Hepatocyte (in vitro differentiated cells): ENCODE measurements around the gene OR4D5. TPM values are rescaled to one million over a fixed set of nuclear protein-coding genes. Genes with fewer than 3 reads are reported as not detected.

Experiments used
- DNase-seq: peaks from one replicate; pipeline ENCODE4 v3.0.0-alpha.2; 2016; ENCODE audit warnings: low spot score
- H2AFZ ChIP-seq: fragments of 200-600 bp; sonication (generic); 2 replicates; pipeline ENCODE4 v1.6.0; 2016; ENCODE audit warnings: antibody characterized with exemption, mild to moderate bottlenecking
- H3K27ac ChIP-seq: fragments of 200-600 bp; sonication (generic); 2 replicates; pipeline ENCODE4 v1.5.1; 2016; ENCODE audit warnings: mild to moderate bottlenecking
- H3K27me3 ChIP-seq: fragments of 200-600 bp; sonication (generic); 2 replicates; pipeline ENCODE4 v1.6.1; 2016
- H3K36me3 ChIP-seq: fragments of 200-600 bp; sonication (generic); replicated peaks from 2 replicates; pipeline ENCODE4 v1.5.1; 2016; ENCODE audit warnings: low read depth; ENCODE audit not compliant: insufficient read depth
- H3K4me1 ChIP-seq: fragments of 200-600 bp; sonication (generic); 2 replicates; pipeline ENCODE4 v1.5.1; 2016; ENCODE audit warnings: mild to moderate bottlenecking, moderate library complexity; ENCODE audit not compliant: insufficient read depth
- H3K4me2 ChIP-seq: fragments of 200-600 bp; sonication (generic); 2 replicates; pipeline ENCODE4 v1.6.0; 2016
- H3K4me3 ChIP-seq: fragments of 200-600 bp; sonication (generic); 2 replicates; pipeline ENCODE4 v1.5.1; 2016; ENCODE audit warnings: mild to moderate bottlenecking
- H3K79me2 ChIP-seq: fragments of 200-600 bp; sonication (generic); 2 replicates; pipeline ENCODE4 v1.6.0; 2017; ENCODE audit warnings: mild to moderate bottlenecking
- H3K9me2 ChIP-seq: fragments of 200-600 bp; sonication (generic); replicated peaks from 2 replicates; pipeline ENCODE4 v1.6.0; 2017; ENCODE audit warnings: mild to moderate bottlenecking; ENCODE audit not compliant: insufficient read depth
- H3K9me3 ChIP-seq: fragments of 200-600 bp; sonication (generic); 2 replicates; pipeline ENCODE4 v1.5.1; 2016; ENCODE audit warnings: low read depth, mild to moderate bottlenecking
- H4K20me1 ChIP-seq: fragments of 200-600 bp; sonication (generic); 2 replicates; pipeline ENCODE4 v1.6.0; 2016; ENCODE audit warnings: mild to moderate bottlenecking; ENCODE audit not compliant: insufficient read depth, poor library complexity, severe bottlenecking
- CTCF ChIP-seq: fragments of 200-600 bp; sonication (generic); IDR thresholded peaks from 2 replicates; pipeline ENCODE4 v1.5.1; 2016; ENCODE audit warnings: antibody characterized with exemption, mild to moderate bottlenecking; ENCODE audit not compliant: poor library complexity
- EZH2 ChIP-seq: fragments of 200-600 bp; sonication (generic); IDR thresholded peaks from 2 replicates; pipeline ENCODE4 v1.6.1; 2016; ENCODE audit warnings: antibody characterized with exemption, mild to moderate bottlenecking, borderline replicate concordance
- EZH2phosphoT487 ChIP-seq: fragments of 200-600 bp; sonication (generic); IDR thresholded peaks from one replicate; pipeline ENCODE4 v1.6.1; 2018; ENCODE audit warnings: antibody characterized with exemption, mild to moderate bottlenecking, low read depth, moderate library complexity; ENCODE audit not compliant: unreplicated experiment, severe bottlenecking
- WGBS: methylation state at CpG from one replicate; pipeline ENCODE4 v1.1.6; 2016; ENCODE audit warnings: low lambda C conversion rate; ENCODE audit errors: missing lambda C conversion rate; 5-methylcytosine and 5-hydroxymethylcytosine counted together
- polyA plus RNA-seq: library from polyadenylated mRNA; unstranded; fragments of >200 nt; fragmentation: Nextera tagmentation; extraction: Ambion mirVana; gene quantifications from 2 replicates; pipeline ENCODE4 v1.2.1, GENCODE V29; 2016
- total RNA-seq: library from RNA; depleted of rRNA; stranded (reverse); fragments of >200 nt; gene quantifications from 2 replicates; pipeline ENCODE4 v1.2.3, GENCODE V29; 2014

The OR4D5 gene
- total and polyA plus RNA-seq, 2 experiments from 2014 or later = 0.77 TPM; not detected in 1

- Histone ChIP-seq H3K9me2 (no peaks in the 10 kb centered on the region), H4K20me1 (no peaks in the 10 kb centered on the region), H3K9me3 (no peaks in the 10 kb centered on the region), H2AFZ (no peak overlapping the region), H3K4me3 (no peak overlapping the region), H3K4me2 (no peak overlapping the region), H3K4me1 (no peaks in the 10 kb centered on the region), H3K27me3 (no peaks in the 10 kb centered on the region), H3K27ac (no peak overlapping the region), H3K36me3 (no peaks in the 10 kb centered on the region), H3K79me2 (no peaks in the 10 kb centered on the region)
- TF ChIP-seq EZH2 = no peak
- no peak for TF ChIP-seq EZH2phosphoT487
- no peak for TF ChIP-seq CTCF
- WGBS = 87% methylated on average over 2 of the region's 2 CpGs
- no peak for DNase-seq
These were observed 35.5 kb upstream of the OR4D5 start for GRCh38 chr11:123903932-123904331.

GRCh38 chr11:123904932-123905331 is 34.5 kb upstream of the OR4D5 start:
- Histone ChIP-seq H3K9me2 (no peaks in the 10 kb centered on the region), H3K4me2 (no peak overlapping the region), H3K27ac (no peak overlapping the region), H3K79me2 (no peaks in the 10 kb centered on the region), H2AFZ (no peak overlapping the region), H3K4me1 (no peaks in the 10 kb centered on the region), H3K27me3 (no peaks in the 10 kb centered on the region), H4K20me1 (no peaks in the 10 kb centered on the region), H3K4me3 (no peak overlapping the region), H3K36me3 (no peaks in the 10 kb centered on the region), H3K9me3 (no peaks in the 10 kb centered on the region)
- 77% methylated on average over 3 of the region's 3 CpGs for WGBS
- TF ChIP-seq EZH2phosphoT487 = no peak
- TF ChIP-seq CTCF = no peak
- no peak for TF ChIP-seq EZH2
- no peak for DNase-seq

- no peaks in the 10 kb centered on the region for H3K79me2 ChIP-seq
- DNase-seq = no peak
- H3K27me3 ChIP-seq = no peaks in the 10 kb centered on the region
- H3K9me3 ChIP-seq = no peaks in the 10 kb centered on the region
- H3K36me3 ChIP-seq = no peaks in the 10 kb centered on the region
- H3K4me3 ChIP-seq = no peak overlapping the region
- TF ChIP-seq EZH2phosphoT487 (no peak), EZH2 (no peak), CTCF (no peak)
- H3K4me2 ChIP-seq = no peak overlapping the region
- H3K27ac ChIP-seq = no peak overlapping the region
- 43% methylated on average over 3 of the region's 3 CpGs for WGBS
- H4K20me1 ChIP-seq = no peaks in the 10 kb centered on the region
- H3K4me1 ChIP-seq = no peaks in the 10 kb centered on the region
- H2AFZ ChIP-seq = no peak overlapping the region
- H3K9me2 ChIP-seq = no peaks in the 10 kb centered on the region
These were observed 33.6 kb upstream of the OR4D5 start for GRCh38 chr11:123905826-123906225.

DNA sequence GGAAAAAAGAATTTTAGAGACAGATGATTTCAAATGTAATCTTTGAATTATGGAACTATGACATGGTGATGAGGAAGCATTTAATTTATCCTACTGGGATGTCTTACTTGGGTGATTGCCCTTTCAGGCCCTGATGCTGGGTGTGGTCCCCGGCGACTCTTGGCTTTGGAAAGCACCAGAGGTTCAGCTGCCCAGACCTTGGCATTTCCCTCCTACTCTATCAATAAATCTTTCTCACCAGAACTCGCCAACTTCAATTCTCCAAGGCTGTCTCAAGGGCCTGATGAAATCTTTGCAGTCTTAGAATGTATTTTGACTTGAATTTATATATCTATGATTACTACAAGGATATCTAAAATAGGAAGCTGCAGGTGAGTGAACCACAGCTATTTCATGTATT is 18.5 kb upstream of the OR4D5 start:
- WGBS = 86% methylated on average over 3 of the region's 3 CpGs
- Histone ChIP-seq H3K27me3 (no peaks in the 10 kb centered on the region), H3K36me3 (no peaks in the 10 kb centered on the region), H3K79me2 (no peaks in the 10 kb centered on the region), H2AFZ (no peak overlapping the region), H3K9me2 (no peaks in the 10 kb centered on the region), H3K4me3 (no peak overlapping the region), H3K9me3 (no peaks in the 10 kb centered on the region), H3K27ac (no peak overlapping the region), H3K4me2 (no peak overlapping the region), H3K4me1 (no peaks in the 10 kb centered on the region), H4K20me1 (no peaks in the 10 kb centered on the region)
- DNase-seq = no peak
- TF ChIP-seq EZH2phosphoT487 = no peak
- no peak for TF ChIP-seq CTCF
- TF ChIP-seq EZH2 = no peak
